ENCODE data around the gene DIDO1.
"Not testable (repeated sequence)": the region's sequence is repeated elsewhere in the genome, so short reads cannot be mapped to it uniquely, and the experiment has no call there.

Gene DIDO1

GRCh38 chr20:62874964-62875344 lies 51.4 kb downstream of the DIDO1 start:
- intact Hi-C loops (cut with DNase I): loop anchor here (5.0 kb wide), 1 partner anchor 52 kb away; the partner anchor contains the start of gene DIDO1
- DNase-seq: peak in 1 of 10 donors; percentile 4

- DNase-seq: peak in 8 of 10 donors; percentile 66 to 95 (median 74)
- intact Hi-C loops (cut with DNase I): not testable (repeated sequence)
Measured at GRCh38 chr20:62873681-62874031, 52.6 kb downstream of the DIDO1 start.

- intact Hi-C loops (cut with DNase I): no loop called here
- peak in 1 of 10 donors; percentile 3 for DNase-seq
Measured at GRCh38 chr20:62873280-62873679, 53.0 kb downstream of the DIDO1 start.

- intact Hi-C loops (cut with DNase I): no loop called here
- peak in 1 of 10 donors; percentile 5 for DNase-seq
Measured at GRCh38 chr20:62872862-62873261, 53.4 kb downstream of the DIDO1 start.

GRCh38 chr20:62872184-62872847 lies 54.0 kb downstream of the DIDO1 start:
- DNase-seq: peak in 2 of 10 donors; percentile 58 to 67
- intact Hi-C loops (cut with DNase I): no loop called here

- peak in 1 of 10 donors; percentile 5 for DNase-seq
- intact Hi-C loops (cut with DNase I): no loop called here
Measured at GRCh38 chr20:62864207-62864606, 62.1 kb downstream of the DIDO1 start.

- DNase-seq: peak; percentile 82 to 99 (median 92)
- intact Hi-C loops (cut with DNase I): no loop called here
Measured at GRCh38 chr20:62861726-62862336, 64.5 kb downstream of the DIDO1 start, which contains the start of gene TCFL5. Gene TCFL5 (minus strand): TSS chr20:62861822. CDS start chr20:62861670, 152 bp downstream.

- peak in 3 of 10 donors; percentile 70 to 87 (median 72) for DNase-seq
- intact Hi-C loops (cut with DNase I): no loop called here
Measured at GRCh38 chr20:62860924-62861691, 65.2 kb downstream of the DIDO1 start.

- intact Hi-C loops (cut with DNase I): no loop called here
- DNase-seq: peak in 5 of 10 donors; percentile 48 to 91 (median 73)
Measured at GRCh38 chr20:62860391-62860923, 65.8 kb downstream of the DIDO1 start.

GRCh38 chr20:62859721-62860120 lies 66.6 kb downstream of the DIDO1 start:
- peak in 2 of 10 donors; percentile 50 to 53 for DNase-seq
- intact Hi-C loops (cut with DNase I): no loop called here

GRCh38 chr20:62858058-62858830 lies 68.1 kb downstream of the DIDO1 start:
- DNase-seq: peak in 9 of 10 donors; percentile 57 to 96 (median 73)
- intact Hi-C loops (cut with DNase I): no loop called here

- intact Hi-C loops (cut with DNase I): no loop called here
- peak in 3 of 10 donors; percentile 59 to 92 (median 86) for DNase-seq
Measured at GRCh38 chr20:62856931-62857619, 69.2 kb downstream of the DIDO1 start.

- intact Hi-C loops (cut with DNase I): no loop called here
- DNase-seq: peak in 2 of 10 donors; percentile 19 to 44
Measured at GRCh38 chr20:62855120-62855519, 71.2 kb downstream of the DIDO1 start.

GRCh38 chr20:62854121-62854520 lies 72.2 kb downstream of the DIDO1 start:
- DNase-seq: peak in 2 of 10 donors; percentile 47 to 55
- intact Hi-C loops (cut with DNase I): loop anchor here (5.0 kb wide), 1 partner anchor 37 kb away; the partner anchor contains the start of gene COL9A3

GRCh38 chr20:62853304-62853703 lies 73.0 kb downstream of the DIDO1 start:
- peak in 2 of 10 donors; percentile 14 to 18 for DNase-seq
- intact Hi-C loops (cut with DNase I): loop anchor here (5.0 kb wide), 1 partner anchor 36 kb away; the partner anchor contains the start of gene COL9A3

GRCh38 chr20:62852841-62853240 lies 73.5 kb downstream of the DIDO1 start:
- DNase-seq: peak in 1 of 10 donors; percentile 13
- intact Hi-C loops (cut with DNase I): loop anchor here (5.0 kb wide), 1 partner anchor 36 kb away; the partner anchor contains the start of gene COL9A3

GRCh38 chr20:62852196-62852595 lies 74.1 kb downstream of the DIDO1 start:
- intact Hi-C loops (cut with DNase I): loop anchor here (5.0 kb wide), 1 partner anchor 35 kb away; the partner anchor contains the start of gene COL9A3
- peak in 2 of 10 donors; percentile 53 to 61 for DNase-seq

- intact Hi-C loops (cut with DNase I): loop anchor here (5.0 kb wide), 1 partner anchor 33 kb away; the partner anchor contains the start of gene COL9A3
- peak; percentile 69 to 98 (median 85) for DNase-seq
Measured at GRCh38 chr20:62850333-62850974, 75.9 kb downstream of the DIDO1 start.

Data from posterior cingulate gyrus (tissue), 11 donors.